Measurements from ENCODE around the gene SLC5A3. TPM values are rescaled to one million over a fixed set of nuclear protein-coding genes. Genes with fewer than 3 reads are reported as not detected.

SLC5A3 gene
- total and polyA plus RNA-seq, 2 donors (not counting 1 experiment from before 2014, with no cell fraction given), result 1.2 to 16.7 TPM

- ATAC-seq (ENCODE audit: low read depth) (no peak), DNase-seq (no peak)
- H3K9ac ChIP-seq (ENCODE audit: low read length), result no peak overlapping the region
- no peak overlapping the region for H3K27ac ChIP-seq (ENCODE audit: low read length in 2 of 2)
- peaks cover 2% of the 10 kb centered on the region for H3K9me3 Mint-ChIP-seq (ENCODE audit: insufficient read depth)
- H3K36me3 ChIP-seq (replicated peaks in 1 of 2; ENCODE audit: control extremely low read depth in 1 of 2, control insufficient read depth in 1 of 2, extremely low read depth in 1 of 2, insufficient read depth in 2 of 2, low read length in 1 of 2), result no peaks in the 10 kb centered on the region
- no peaks in the 10 kb centered on the region for H3K27me3 ChIP-seq (replicated peaks in 1 of 4; ENCODE audit: control extremely low read depth in 1 of 4, control insufficient read depth in 3 of 4, insufficient read depth in 4 of 4, low read length in 3 of 4)
- TF ChIP-seq EZH2 (IDR thresholded peaks at IDR 0.05; ENCODE audit: borderline replicate concordance, insufficient read depth, low read depth, low read length, poor library complexity, severe bottlenecking), result no peak
- TF ChIP-seq CTCF (IDR thresholded peaks at IDR 0.05), result no peak
- peaks cover 0 to 7% (median 0%) of the 10 kb centered on the region in 3 donors for H3K9me3 ChIP-seq (ENCODE audit: control extremely low read depth in 1 of 3, control insufficient read depth in 2 of 3, insufficient read depth in 1 of 3, low read length in 2 of 3)
- 100% methylated on average over 1 of the region's 9 CpGs for WGBS (ENCODE audit: insufficient coverage)
- H4K20me1 ChIP-seq (ENCODE audit: control insufficient read depth, insufficient read depth, low read length, poor library complexity, severe bottlenecking), result no peaks in the 10 kb centered on the region
- H3K79me2 ChIP-seq (ENCODE audit: control insufficient read depth, insufficient read depth, low read length), result no peaks in the 10 kb centered on the region
- no peak overlapping the region for H3K4me3 Mint-ChIP-seq
- no peak overlapping the region for H3K4me2 ChIP-seq (replicated peaks; ENCODE audit: low read depth, low read length, poor library complexity, severe bottlenecking)
- ChIA-PET CTCF (no interaction called here), POLR2A (no interaction called here)
- peaks cover 16% of the 10 kb centered on the region for H3K4me1 Mint-ChIP-seq
- H3K27ac Mint-ChIP-seq, result no peak overlapping the region
- intact Hi-C loops (cut with micrococcal nuclease), result no loop called here
- H2AFZ ChIP-seq (ENCODE audit: insufficient read depth, low read depth, low read length, poor library complexity, severe bottlenecking), result no peak overlapping the region
- no peaks in the 10 kb centered on the region for H3K27me3 Mint-ChIP-seq
- peaks cover 8 to 10% of the 10 kb centered on the region in 2 donors for H3K4me1 ChIP-seq (ENCODE audit: control insufficient read depth in 2 of 2, insufficient read depth in 2 of 2, low read length in 2 of 2)
- H3K4me3 ChIP-seq (ENCODE audit: control extremely low read depth in 1 of 5, extremely low read depth in 1 of 5, insufficient read depth in 1 of 5, low read depth in 2 of 5, low read length in 4 of 5), result no peak overlapping the region
These were observed 45.5 kb upstream of the SLC5A3 start for GRCh38 chr21:34027721-34028461.

All from B cell (primary cell).